NCI-H510A (cell line): ENCODE results near the gene MAPRE3.

Experiments
- DNase-seq: peaks from one replicate; lab custom pipeline; 2025; lab: John Stamatoyannopoulos, UW

The MAPRE3 gene

DNA sequence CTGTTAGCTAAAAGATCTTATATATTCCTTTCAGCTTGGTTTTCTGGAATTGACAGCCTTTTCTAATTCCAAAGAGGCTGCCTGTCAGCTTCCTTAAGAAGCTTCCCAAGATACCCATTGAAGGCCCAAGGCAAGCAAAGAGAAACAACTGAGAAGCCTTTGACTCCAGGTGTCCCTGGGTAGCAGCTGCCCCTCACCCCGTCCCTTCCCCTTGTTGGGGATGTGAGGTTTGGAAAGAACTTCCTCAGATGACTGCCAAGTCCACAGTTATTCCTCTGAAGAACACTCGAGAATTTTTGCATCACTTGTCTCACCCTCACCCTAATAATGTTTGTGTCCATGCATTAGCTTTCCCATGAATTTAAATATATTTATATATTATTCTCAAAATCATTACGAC is 13.3 kb downstream of the MAPRE3 start:
- DNase-seq: no peak

GRCh38 chr2:26985807-26986206 is 15.4 kb downstream of the MAPRE3 start:
- no peak for DNase-seq

DNA sequence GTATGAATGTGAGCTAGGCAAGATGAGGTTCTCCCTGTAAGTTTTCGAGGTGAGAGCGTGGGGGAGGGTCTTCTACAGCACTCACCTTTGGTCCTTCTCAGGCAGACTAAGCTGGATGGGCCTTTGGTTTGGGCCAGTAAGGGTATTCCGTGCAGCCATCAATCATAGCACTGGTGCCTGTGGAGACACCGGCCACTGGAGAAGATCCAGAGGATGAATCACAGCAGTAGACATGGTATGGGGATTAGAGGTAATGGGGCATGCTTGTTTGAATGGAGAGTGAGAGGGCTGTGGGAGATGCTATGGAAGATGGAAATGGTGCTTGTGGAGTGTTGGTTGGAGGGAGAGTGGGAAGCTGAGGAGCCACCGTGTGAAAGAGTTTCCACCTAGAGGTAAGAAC is 16.1 kb downstream of the MAPRE3 start:
- DNase-seq: no peak

DNA sequence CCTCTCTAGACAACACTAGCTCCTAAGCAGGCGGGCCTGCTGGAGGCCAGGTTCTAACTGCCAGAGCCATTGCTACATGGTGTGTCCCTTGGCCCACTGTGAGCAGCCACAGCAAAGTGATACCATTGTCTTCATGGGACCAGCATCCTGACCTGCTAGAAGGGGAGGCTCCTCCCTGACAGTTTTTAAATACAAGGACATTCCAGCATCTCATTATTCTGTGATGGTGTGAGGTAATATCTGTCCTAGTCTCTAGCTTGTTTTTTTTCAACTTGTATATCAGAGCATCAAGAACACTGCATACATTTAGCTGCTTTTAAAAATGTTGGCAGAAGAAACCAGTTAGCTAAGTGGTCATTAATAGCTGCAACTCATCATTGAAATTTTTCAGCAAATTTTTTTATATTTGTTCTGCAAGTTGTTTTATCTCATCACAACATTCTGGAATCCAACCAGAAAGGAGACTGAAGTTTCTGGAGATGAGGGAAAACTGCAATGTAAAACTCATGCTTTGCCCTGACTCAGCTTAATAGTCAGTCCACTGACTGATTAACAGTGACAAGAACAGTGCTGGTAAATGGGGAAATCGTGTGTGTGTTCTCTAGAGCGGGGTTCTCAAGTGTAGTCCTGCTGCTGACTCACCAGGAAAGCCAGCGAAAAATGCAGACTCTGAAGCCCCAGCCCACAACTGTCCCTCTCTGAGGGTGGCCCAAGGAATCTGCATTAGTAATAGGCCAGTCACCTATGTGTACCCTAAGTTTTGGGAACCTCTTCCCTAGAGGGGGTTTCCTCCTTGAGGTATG is 17.8 kb downstream of the MAPRE3 start:
- no peak for DNase-seq

GRCh38 chr2:26989156-26989555 is 18.7 kb downstream of the MAPRE3 start:
- no peak for DNase-seq

DNA sequence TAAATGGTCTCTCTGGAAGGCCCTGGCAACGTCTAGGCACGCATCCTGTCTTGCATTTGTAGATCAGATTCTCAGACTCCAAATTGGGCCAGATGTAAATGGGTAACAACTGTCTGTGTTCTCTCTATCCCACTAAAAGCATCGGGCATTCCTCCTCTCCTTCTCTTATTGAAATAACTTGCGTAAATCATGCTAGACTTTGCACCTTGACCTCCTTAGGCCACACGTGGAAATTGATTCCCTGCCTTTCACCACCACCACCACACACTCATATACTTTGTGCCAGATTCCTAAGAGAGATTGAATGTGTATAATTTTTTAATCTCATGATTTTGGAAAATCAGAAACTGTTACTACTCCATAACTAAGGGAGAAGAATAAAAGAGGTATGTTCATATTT is 21.3 kb downstream of the MAPRE3 start:
- no peak for DNase-seq

- DNase-seq: no peak
These were observed 23.3 kb downstream of the MAPRE3 start for GRCh38 chr2:26993768-26994167.

DNA sequence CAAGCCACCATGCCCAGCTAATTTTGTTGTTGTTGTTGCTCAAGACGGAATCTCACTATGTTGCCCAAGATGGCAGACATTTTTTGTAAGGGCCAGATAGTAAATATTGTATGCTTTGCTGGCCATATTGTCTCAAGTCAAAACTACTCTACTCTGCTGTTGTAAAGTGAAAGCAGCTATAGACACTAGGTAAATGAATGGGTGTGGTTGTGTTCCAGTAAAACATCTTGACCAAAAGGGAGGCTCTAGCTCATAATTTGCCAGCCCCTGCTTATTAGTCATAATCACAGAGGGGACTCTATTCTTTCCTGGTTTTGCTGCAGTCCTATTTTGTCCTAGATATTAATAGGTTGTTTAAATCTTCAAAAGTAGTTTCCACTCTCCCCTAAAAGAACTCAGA is 24.5 kb downstream of the MAPRE3 start:
- DNase-seq: no peak

GRCh38 chr2:26997394-26997793 is 27.0 kb downstream of the MAPRE3 start:
- DNase-seq: no peak

- no peak for DNase-seq
These were observed 27.9 kb downstream of the MAPRE3 start for GRCh38 chr2:26998323-26998722.

GRCh38 chr2:27000228-27000627 is 29.8 kb downstream of the MAPRE3 start:
- DNase-seq: no peak

DNA sequence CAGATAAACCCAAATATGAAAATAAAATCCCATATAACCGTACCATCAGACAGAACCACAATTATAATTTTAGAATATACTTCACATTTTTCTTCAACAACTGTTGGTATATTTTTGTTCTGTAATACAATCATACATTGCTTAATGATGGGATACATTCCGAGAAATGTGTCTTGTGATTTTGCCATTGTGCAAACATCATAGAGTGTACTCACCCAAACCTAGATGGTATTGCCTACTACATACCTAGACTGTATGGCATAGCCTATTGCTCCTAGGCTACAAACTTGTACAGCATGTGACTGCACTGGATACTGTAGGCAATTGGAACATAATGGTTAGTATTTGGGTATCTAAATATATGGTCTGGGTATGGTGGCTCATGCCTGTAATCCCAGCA is 30.6 kb downstream of the MAPRE3 start:
- DNase-seq: no peak

GRCh38 chr2:27001950-27002349 is 31.5 kb downstream of the MAPRE3 start:
- no peak for DNase-seq

- no peak for DNase-seq
These were observed 32.6 kb downstream of the MAPRE3 start for GRCh38 chr2:27003007-27003406.

- no peak for DNase-seq
These were observed 33.4 kb downstream of the MAPRE3 start for GRCh38 chr2:27003857-27004256.

DNA sequence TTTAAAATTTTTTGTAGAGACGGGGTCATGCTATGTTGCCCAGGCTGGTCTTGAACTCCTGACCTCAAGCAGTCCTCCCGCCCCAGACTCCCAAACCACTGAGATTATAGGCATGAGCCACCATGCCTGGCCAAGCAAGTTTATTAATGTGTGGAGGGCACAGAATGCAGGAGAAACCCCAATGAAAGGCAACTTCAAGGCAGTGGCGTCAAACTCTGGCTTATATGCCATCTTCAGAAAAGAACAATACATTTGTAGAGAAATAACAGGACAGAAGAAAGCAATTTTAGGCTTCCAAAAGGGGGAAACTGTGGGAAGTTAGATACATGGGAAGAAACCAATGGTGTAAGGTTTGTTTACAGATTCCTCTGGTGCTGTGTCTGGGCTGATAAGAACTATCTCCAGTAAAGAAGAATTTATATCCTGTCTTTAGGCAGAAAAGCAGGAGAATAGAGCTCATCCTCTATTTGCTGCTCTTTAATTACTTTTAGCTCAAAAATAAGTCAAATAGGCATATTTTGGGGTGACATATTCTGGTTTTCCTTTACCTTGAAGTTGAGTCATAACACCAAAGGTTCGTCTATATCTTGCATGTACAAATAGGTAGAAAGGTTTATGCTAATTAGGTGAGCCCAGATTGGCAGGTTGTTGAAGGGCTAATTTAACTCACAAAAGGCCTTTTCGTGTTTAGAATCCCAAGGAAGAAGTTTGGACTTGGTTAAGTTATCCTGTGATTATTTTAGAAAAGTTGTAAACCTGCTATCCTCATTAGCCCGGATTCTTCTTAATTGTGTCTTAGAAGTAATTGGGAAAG is 36.4 kb downstream of the MAPRE3 start:
- DNase-seq: no peak

- no peak for DNase-seq
These were observed 37.3 kb downstream of the MAPRE3 start for GRCh38 chr2:27007416-27008374.

DNA sequence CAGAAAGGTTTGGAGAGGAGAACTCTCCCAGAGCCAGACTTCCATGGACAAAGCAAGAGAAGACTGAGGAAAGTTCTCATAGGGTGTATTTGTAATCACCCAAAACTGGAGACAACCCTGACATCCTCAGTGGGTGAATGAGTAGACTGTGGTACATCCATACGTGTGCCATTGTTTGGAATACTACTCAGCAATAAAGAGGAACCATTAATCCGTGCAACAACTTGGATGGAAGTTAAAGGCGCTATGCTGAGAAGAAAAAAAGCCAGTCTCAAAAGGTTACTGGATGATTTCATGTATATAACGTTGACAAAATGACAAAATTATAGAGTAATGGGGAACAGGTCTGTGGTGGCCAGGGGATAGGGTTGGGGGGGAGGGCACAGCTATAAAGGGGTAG is 38.2 kb downstream of the MAPRE3 start:
- no peak for DNase-seq

DNA sequence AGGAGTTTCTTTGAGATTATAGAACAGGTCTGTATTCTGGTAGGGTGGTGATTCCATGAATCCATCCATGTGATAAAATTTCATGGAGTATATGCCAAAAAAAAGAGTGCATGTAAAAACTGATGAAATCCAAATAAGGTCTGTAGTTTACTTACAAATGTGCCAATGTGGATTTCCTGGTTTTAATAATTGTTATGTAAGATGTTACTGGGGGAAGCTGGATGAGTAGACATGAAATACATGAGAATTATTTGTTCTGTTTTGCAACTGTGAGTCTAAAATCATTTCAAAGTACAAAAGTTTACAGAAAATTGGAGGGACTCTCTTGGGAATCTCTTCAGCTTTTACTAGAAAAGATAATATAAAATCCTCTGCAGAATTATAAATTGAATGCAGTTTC is 38.6 kb downstream of the MAPRE3 start:
- no peak for DNase-seq

GRCh38 chr2:27009716-27010115 is 39.3 kb downstream of the MAPRE3 start:
- DNase-seq: no peak

GRCh38 chr2:27010139-27010538 is 39.7 kb downstream of the MAPRE3 start:
- DNase-seq: no peak

DNA sequence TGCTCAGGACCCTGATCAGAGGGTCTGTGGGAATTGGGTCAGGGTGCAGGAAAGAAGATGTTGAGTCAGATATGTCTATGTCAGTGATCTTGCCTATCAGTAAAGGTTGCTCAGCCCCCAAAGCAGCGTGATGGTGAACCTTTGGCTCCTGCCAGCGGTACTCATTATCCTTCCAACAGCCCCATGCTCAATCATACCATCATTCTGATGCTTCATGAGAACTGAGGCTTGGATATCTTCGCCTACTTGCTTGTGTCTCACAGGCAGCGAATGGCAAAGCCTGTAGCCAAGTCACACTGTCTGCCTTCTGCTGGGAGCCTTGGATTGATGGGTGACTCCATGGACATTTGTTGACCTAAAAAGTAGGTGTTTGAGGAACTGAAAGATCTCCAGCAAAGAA is 43.3 kb downstream of the MAPRE3 start:
- no peak for DNase-seq
